ENCODE data around the gene C2CD4C.

Gene C2CD4C

GRCh38 chr19:418761-419671 lies 10.1 kb upstream of the C2CD4C start:
- no peak for TF ChIP-seq CTBP1 (IDR thresholded peaks at IDR 0.05; ENCODE audit: borderline replicate concordance)
- no peak for TF ChIP-seq SUZ12 (IDR thresholded peaks at IDR 0.05)
- TF ChIP-seq FOXM1 (IDR thresholded peaks at IDR 0.05; ENCODE audit: borderline replicate concordance): no peak
- TF ChIP-seq TARDBP (IDR thresholded peaks at IDR 0.05): no peak
- TF ChIP-seq LEF1 (IDR thresholded peaks at IDR 0.05; ENCODE audit: borderline replicate concordance): no peak
- no peak for TF ChIP-seq BHLHE40 (IDR thresholded peaks at IDR 0.05; ENCODE audit: borderline replicate concordance)
- no peak for TF ChIP-seq HDGF (IDR thresholded peaks at IDR 0.05; ENCODE audit: borderline replicate concordance)
- no peak for TF ChIP-seq FOXA1 (IDR thresholded peaks at IDR 0.05)
- no peak for TF ChIP-seq ZNF384 (IDR thresholded peaks at IDR 0.05)
- TF ChIP-seq NFRKB (IDR thresholded peaks at IDR 0.05): no peak
- no peak for TF ChIP-seq L3MBTL2 (conservative IDR thresholded peaks at IDR 0.05)
- no peak for TF ChIP-seq FOXK2 (IDR thresholded peaks at IDR 0.05)
- no peak for TF ChIP-seq ARNT (IDR thresholded peaks at IDR 0.05)
- POLR2A ChIA-PET: interaction anchor here (1.3 kb wide), 1 partner anchor 10 kb away, joined by 3 read pairs; the partner anchor contains the start of gene C2CD4C
- DNase-seq (ENCODE audit: extremely low spot score): no peak
- CTCF ChIA-PET: no interaction called here

- ChIA-PET POLR2A (no interaction called here), CTCF (no interaction called here)
- TF ChIP-seq SP1 (IDR thresholded peaks at IDR 0.05): no peak
- no peak for TF ChIP-seq CTBP1 (IDR thresholded peaks at IDR 0.05; ENCODE audit: borderline replicate concordance)
- no peak for TF ChIP-seq NFRKB (IDR thresholded peaks at IDR 0.05)
- no peak for TF ChIP-seq PKNOX1 (IDR thresholded peaks at IDR 0.05)
- no peak for TF ChIP-seq FOXM1 (IDR thresholded peaks at IDR 0.05; ENCODE audit: borderline replicate concordance)
- no peak for TF ChIP-seq FOXK2 (IDR thresholded peaks at IDR 0.05)
- no peak for TF ChIP-seq FOXA1 (IDR thresholded peaks at IDR 0.05)
- no peak for TF ChIP-seq ZNF384 (IDR thresholded peaks at IDR 0.05)
- no peak for TF ChIP-seq HDGF (IDR thresholded peaks at IDR 0.05; ENCODE audit: borderline replicate concordance)
- TF ChIP-seq TARDBP (IDR thresholded peaks at IDR 0.05): no peak
- no peak for TF ChIP-seq ELF4 (IDR thresholded peaks at IDR 0.05)
- no peak for TF ChIP-seq SUZ12 (IDR thresholded peaks at IDR 0.05)
- no peak for TF ChIP-seq BHLHE40 (IDR thresholded peaks at IDR 0.05; ENCODE audit: borderline replicate concordance)
- TF ChIP-seq ARNT (IDR thresholded peaks at IDR 0.05): no peak
- no peak for TF ChIP-seq L3MBTL2 (conservative IDR thresholded peaks at IDR 0.05)
- TF ChIP-seq LEF1 (IDR thresholded peaks at IDR 0.05; ENCODE audit: borderline replicate concordance): no peak
- DNase-seq (ENCODE audit: extremely low spot score): no peak
Observed at GRCh38 chr19:416416-416815, 7.5 kb upstream of the C2CD4C start.

GRCh38 chr19:415292-415691 lies 6.3 kb upstream of the C2CD4C start:
- ChIA-PET POLR2A (no interaction called here), CTCF (no interaction called here)
- TF ChIP-seq PKNOX1 (IDR thresholded peaks at IDR 0.05) (peak; percentile 90), LEF1 (IDR thresholded peaks at IDR 0.05; ENCODE audit: borderline replicate concordance) (no peak)
- DNase-seq (ENCODE audit: extremely low spot score): no peak

GRCh38 chr19:413756-414420 lies 4.9 kb upstream of the C2CD4C start:
- ChIA-PET CTCF (no interaction called here), POLR2A (no interaction called here)
- DNase-seq (ENCODE audit: extremely low spot score): no peak
- no peak for TF ChIP-seq BHLHE40 (IDR thresholded peaks at IDR 0.05; ENCODE audit: borderline replicate concordance)
- no peak for TF ChIP-seq TARDBP (IDR thresholded peaks at IDR 0.05)
- TF ChIP-seq FOXK2 (IDR thresholded peaks at IDR 0.05): no peak
- TF ChIP-seq HDGF (IDR thresholded peaks at IDR 0.05; ENCODE audit: borderline replicate concordance): no peak
- no peak for TF ChIP-seq NFRKB (IDR thresholded peaks at IDR 0.05)
- no peak for TF ChIP-seq LEF1 (IDR thresholded peaks at IDR 0.05; ENCODE audit: borderline replicate concordance)
- no peak for TF ChIP-seq SUZ12 (IDR thresholded peaks at IDR 0.05)
- no peak for TF ChIP-seq ELF4 (IDR thresholded peaks at IDR 0.05)
- no peak for TF ChIP-seq ZNF384 (IDR thresholded peaks at IDR 0.05)
- TF ChIP-seq FOXA1 (IDR thresholded peaks at IDR 0.05): no peak
- TF ChIP-seq ARNT (IDR thresholded peaks at IDR 0.05): no peak
- TF ChIP-seq L3MBTL2 (conservative IDR thresholded peaks at IDR 0.05): no peak

- ChIA-PET POLR2A (interaction anchor here (0.8 to 1.6 kb wide), 3 partner anchors 48 to 99 kb away, joined by 3 to 6 read pairs (median 3); no protein-coding TSS in a partner anchor), CTCF (interaction anchor here (0.6 to 0.7 kb wide), 2 partner anchors 76 to 106 kb away, joined by 3 to 4 read pairs; no protein-coding TSS in a partner anchor)
Observed at GRCh38 chr19:412356-413355, 3.7 kb upstream of the C2CD4C start.

More at GRCh38 chr19:412356-413355, 3.7 kb upstream of the C2CD4C start:
- TF ChIP-seq NFRKB (IDR thresholded peaks at IDR 0.05): no peak
- no peak for TF ChIP-seq ELF4 (IDR thresholded peaks at IDR 0.05)
- TF ChIP-seq ARNT (IDR thresholded peaks at IDR 0.05): no peak
- TF ChIP-seq TARDBP (IDR thresholded peaks at IDR 0.05): no peak
- TF ChIP-seq HDGF (IDR thresholded peaks at IDR 0.05; ENCODE audit: borderline replicate concordance): no peak
- TF ChIP-seq CTBP1 (IDR thresholded peaks at IDR 0.05; ENCODE audit: borderline replicate concordance): no peak
- TF ChIP-seq BHLHE40 (IDR thresholded peaks at IDR 0.05; ENCODE audit: borderline replicate concordance): no peak
- TF ChIP-seq FOXM1 (IDR thresholded peaks at IDR 0.05; ENCODE audit: borderline replicate concordance): no peak
- no peak for TF ChIP-seq LEF1 (IDR thresholded peaks at IDR 0.05; ENCODE audit: borderline replicate concordance)
- TF ChIP-seq FOXA1 (IDR thresholded peaks at IDR 0.05): no peak
- no peak for TF ChIP-seq SP1 (IDR thresholded peaks at IDR 0.05)
- TF ChIP-seq L3MBTL2 (conservative IDR thresholded peaks at IDR 0.05): no peak
- TF ChIP-seq FOXK2 (IDR thresholded peaks at IDR 0.05): no peak
- TF ChIP-seq ZNF384 (IDR thresholded peaks at IDR 0.05): no peak
- TF ChIP-seq PKNOX1 (IDR thresholded peaks at IDR 0.05): no peak
- TF ChIP-seq SUZ12 (IDR thresholded peaks at IDR 0.05): no peak
- DNase-seq (ENCODE audit: extremely low spot score): peak; percentile 39

Measured in HEK293T (cell line).